Measurements from ENCODE around the gene FLG. TPM values are rescaled to one million over a fixed set of nuclear protein-coding genes. Genes with fewer than 3 reads are reported as not detected.

Gene FLG
- total and polyA plus RNA-seq, 10 of the 15 experiments (the other 5 are each of a cell fraction or from before 2014, with no cell fraction given) = not detected

- Histone ChIP-seq H3K27me3 (replicated peaks in 1 of 2; ENCODE audit: control insufficient read depth in 2 of 2, insufficient read depth in 2 of 2, low read length in 1 of 2) (no peaks in the 10 kb centered on the region), H3K4me2 (ENCODE audit: control insufficient read depth, insufficient read depth) (no peak overlapping the region), H2AFZ (ENCODE audit: control insufficient read depth, low read depth, low read length) (no peak overlapping the region), H3K36me3 (ENCODE audit: control insufficient read depth in 2 of 2, insufficient read depth in 2 of 2, low read length in 1 of 2) (no peaks in the 10 kb centered on the region), H3K9me3 (replicated peaks; ENCODE audit: control insufficient read depth, insufficient read depth, low read length) (no peaks in the 10 kb centered on the region; the same call in 1 of the 3 replicates), H3K9ac (ENCODE audit: control insufficient read depth, insufficient read depth, low read length) (no peak overlapping the region), H3K27ac (ENCODE audit: control insufficient read depth, insufficient read depth) (no peak overlapping the region), H4K20me1 (ENCODE audit: control insufficient read depth, insufficient read depth) (no peaks in the 10 kb centered on the region), H3K4me3 (no peak overlapping the region), H3K79me2 (ENCODE audit: control insufficient read depth, insufficient read depth, low read length) (no peaks in the 10 kb centered on the region), H3K4me1 (ENCODE audit: control insufficient read depth, insufficient read depth, low read length) (no peaks in the 10 kb centered on the region)
- FAIRE-seq (no peak), DNase-seq (ENCODE audit: low read depth, low spot score) (no peak), ATAC-seq (no peak)
- TF ChIP-seq, protein P1, sequence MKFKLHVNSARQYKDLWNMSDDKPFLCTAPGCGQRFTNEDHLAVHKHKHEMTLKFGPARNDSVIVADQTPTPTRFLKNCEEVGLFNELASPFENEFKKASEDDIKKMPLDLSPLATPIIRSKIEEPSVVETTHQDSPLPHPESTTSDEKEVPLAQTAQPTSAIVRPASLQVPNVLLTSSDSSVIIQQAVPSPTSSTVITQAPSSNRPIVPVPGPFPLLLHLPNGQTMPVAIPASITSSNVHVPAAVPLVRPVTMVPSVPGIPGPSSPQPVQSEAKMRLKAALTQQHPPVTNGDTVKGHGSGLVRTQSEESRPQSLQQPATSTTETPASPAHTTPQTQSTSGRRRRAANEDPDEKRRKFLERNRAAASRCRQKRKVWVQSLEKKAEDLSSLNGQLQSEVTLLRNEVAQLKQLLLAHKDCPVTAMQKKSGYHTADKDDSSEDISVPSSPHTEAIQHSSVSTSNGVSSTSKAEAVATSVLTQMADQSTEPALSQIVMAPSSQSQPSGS (IDR thresholded peaks at IDR 0.05; ENCODE audit: low read length) = no peak
- no peak for TF ChIP-seq NR2C2 (IDR thresholded peaks at IDR 0.05; ENCODE audit: borderline replicate concordance, control insufficient read depth, insufficient read length, low read depth)
- no peak for TF ChIP-seq IRF4 (IDR thresholded peaks at IDR 0.05; ENCODE audit: low read depth, low read length)
- TF ChIP-seq ZNF384 (IDR thresholded peaks at IDR 0.05; ENCODE audit: borderline replicate concordance, low read depth, low read length) = no peak
- TF ChIP-seq BCLAF1 (IDR thresholded peaks at IDR 0.05) = no peak
- TF ChIP-seq TCF7 (IDR thresholded peaks at IDR 0.05; ENCODE audit: borderline replicate concordance) = no peak
- ChIA-PET CTCF (interaction anchor here (1.2 to 1.4 kb wide), 2 partner anchors 8 to 19 kb away, joined by 3 to 7 read pairs; no protein-coding TSS in a partner anchor), SMC1A (ENCODE audit: uncharacterized antibody, unreplicated experiment) (no interaction called here), RAD21 (ENCODE audit: unreplicated experiment) (no interaction called here), POLR2A (no interaction called here)
- WGBS (ENCODE audit: insufficient coverage, insufficient replicate concordance, low lambda C conversion rate, missing lambda C conversion rate) = 0% methylated on average over 1 of the region's 1 CpG
- intact Hi-C loops (cut with micrococcal nuclease; ENCODE audit: unreplicated experiment) = no loop called here
- BruUV-seq (replicated peaks) = no TSS peak
- in situ Hi-C loops (cut with MboI) = no loop called here
Observed at GRCh38 chr1:152367436-152367835, 42.4 kb upstream of the FLG start.
